PC-3 (cell line): ENCODE data around the gene CDK19. TPM values are rescaled to one million over a fixed set of nuclear protein-coding genes. Genes with fewer than 3 reads are reported as not detected.

ENCODE experiments used
- ATAC-seq: fragments of 200-7000 bp; cut with Tn5 transposase; 2 replicates; pipeline ENCODE4 v1.9.1; 2020; ENCODE audit warnings: mild to moderate bottlenecking, moderate library complexity
- BruUV-seq: library from RNA; stranded (reverse); fragments of 400-500 nt; replicated peaks from 2 replicates; lab custom pipeline; 2021; lab: Mats Ljungman, UMichigan
- CTCF ChIA-PET: fragments of 300-600 bp; sonication (Branson Sonifier 250); formaldehyde crosslinking; loops from one replicate; lab custom pipeline; 2022; ENCODE audit warnings: antibody characterized with exemption; lab: Charles Lee
- POLR2A ChIA-PET: fragments of 300-600 bp; sonication (Branson Sonifier 250); formaldehyde crosslinking; loops from one replicate; lab custom pipeline; 2022; ENCODE audit warnings: antibody characterized with exemption; ENCODE audit not compliant: unreplicated experiment; lab: Charles Lee
- DNase-seq: peaks from one replicate; pipeline ENCODE4 v3.0.0-alpha.2; 2015
- H2AFZ ChIP-seq: fragments of 300-600 bp; sonication (generic); 2 replicates; pipeline ENCODE4 v1.6.0; 2016; ENCODE audit warnings: antibody characterized with exemption, low read length
- H3F3A ChIP-seq: fragments of 300-600 bp; sonication (generic); one replicate; pipeline ENCODE4 v1.6.0; 2017; ENCODE audit warnings: antibody characterized with exemption, low read length, control low read depth, mild to moderate bottlenecking; ENCODE audit not compliant: unreplicated experiment
- H3K27ac ChIP-seq: fragments of 300-600 bp; sonication (generic); 2 replicates; pipeline ENCODE4 v1.5.1; 2016; ENCODE audit warnings: mild to moderate bottlenecking, low read length
- H3K27me3 ChIP-seq: fragments of 300-600 bp; sonication (generic); 2 replicates; pipeline ENCODE4 v1.6.1; 2016; ENCODE audit warnings: low read length, mixed read lengths
- H3K36me3 ChIP-seq: fragments of 300-600 bp; sonication (generic); 2 replicates; pipeline ENCODE4 v1.6.1; 2016; ENCODE audit warnings: low read depth, mixed run types, low read length, mixed read lengths
- H3K4me1 ChIP-seq: fragments of 300-600 bp; sonication (generic); 2 replicates; pipeline ENCODE4 v1.5.1; 2016; ENCODE audit warnings: low read length; ENCODE audit not compliant: insufficient read depth
- H3K4me2 ChIP-seq: fragments of 300-600 bp; sonication (generic); 2 replicates; pipeline ENCODE4 v1.6.0; 2016; ENCODE audit warnings: low read length
- H3K4me3 ChIP-seq: fragments of 300-600 bp; sonication (generic); 2 replicates; pipeline ENCODE4 v1.5.1; 2016; ENCODE audit warnings: mild to moderate bottlenecking, low read length, mixed read lengths
- H3K79me2 ChIP-seq: fragments of 300-600 bp; sonication (generic); 2 replicates; pipeline ENCODE4 v1.6.1; 2017; ENCODE audit warnings: low read length, mixed read lengths
- H3K9ac ChIP-seq: fragments of 300-600 bp; sonication (generic); 2 replicates; pipeline ENCODE4 v1.6.0; 2016; ENCODE audit warnings: mild to moderate bottlenecking, low read length
- H3K9me2 ChIP-seq: fragments of 300-600 bp; sonication (generic); replicated peaks from 2 replicates; pipeline ENCODE4 v1.6.1; 2016; ENCODE audit warnings: mixed run types, low read length, mixed read lengths
- H3K9me3 ChIP-seq: fragments of 300-600 bp; sonication (generic); 2 replicates; pipeline ENCODE4 v1.6.1; 2016; ENCODE audit warnings: low read length, mixed read lengths
- H4K20me1 ChIP-seq: fragments of 300-600 bp; sonication (generic); 2 replicates; pipeline ENCODE4 v1.6.1; 2016; ENCODE audit warnings: low read length, mixed read lengths
- CTCF ChIP-seq: fragments of 300-600 bp; sonication (generic); conservative IDR thresholded peaks from 2 replicates; pipeline ENCODE4 v1.5.1; 2017; ENCODE audit warnings: antibody characterized with exemption, low read depth, mild to moderate bottlenecking, low read length
- EZH2 ChIP-seq: fragments of 300-600 bp; sonication (generic); IDR thresholded peaks from one replicate; pipeline ENCODE4 v1.6.1; 2017; ENCODE audit warnings: antibody characterized with exemption, mild to moderate bottlenecking, low read length; ENCODE audit not compliant: unreplicated experiment
- EZH2phosphoT487 ChIP-seq: fragments of 300-600 bp; sonication (generic); IDR thresholded peaks from 2 replicates; pipeline ENCODE4 v1.6.1; 2018; ENCODE audit warnings: mild to moderate bottlenecking, antibody characterized with exemption, low read length, borderline replicate concordance
- intact Hi-C: fragments of 100-400 bp; cut with micrococcal nuclease; formaldehyde crosslinking; loops from 2 replicates; pipeline ENCODE4 v1.9.0; 2023
- total RNA-seq: library from RNA; depleted of rRNA; stranded (reverse); fragments of >200 nt; gene quantifications from 2 replicates; pipeline ENCODE4 v1.2.3, GENCODE V29; 2014

CDK19 gene
- total RNA-seq, 1 experiment from 2014 or later: 4.2 TPM

- Histone ChIP-seq H3K27me3 (no peaks in the 10 kb centered on the region), H2AFZ (no peak overlapping the region), H3K79me2 (no peaks in the 10 kb centered on the region), H3K4me1 (no peaks in the 10 kb centered on the region), H3K9me3 (no peaks in the 10 kb centered on the region), H3K27ac (no peak overlapping the region), H4K20me1 (no peaks in the 10 kb centered on the region), H3K4me3 (no peak overlapping the region), H3K4me2 (no peak overlapping the region), H3K9ac (no peak overlapping the region), H3F3A (no peaks in the 10 kb centered on the region), H3K36me3 (no peaks in the 10 kb centered on the region), H3K9me2 (no peaks in the 10 kb centered on the region)
- TF ChIP-seq CTCF (no peak), EZH2phosphoT487 (no peak), EZH2 (no peak)
- ChIA-PET CTCF (no interaction called here), POLR2A (no interaction called here)
- no peak for ATAC-seq
- BruUV-seq: no TSS peak
- no peak for DNase-seq
- intact Hi-C loops: no loop called here
These were observed 45.3 kb downstream of the CDK19 start for GRCh38 chr6:110769923-110770322.

GRCh38 chr6:110768057-110768456, 47.2 kb downstream of the CDK19 start:
- H3F3A ChIP-seq: no peaks in the 10 kb centered on the region
- no peaks in the 10 kb centered on the region for H3K9me2 ChIP-seq
- no peak for TF ChIP-seq CTCF
- TF ChIP-seq EZH2phosphoT487: no peak
- TF ChIP-seq EZH2: no peak
- no peak overlapping the region for H3K4me3 ChIP-seq
- intact Hi-C loops: no loop called here
- H3K79me2 ChIP-seq: no peaks in the 10 kb centered on the region
- H3K27me3 ChIP-seq: no peaks in the 10 kb centered on the region
- H2AFZ ChIP-seq: no peak overlapping the region
- no peaks in the 10 kb centered on the region for H3K4me1 ChIP-seq
- H3K36me3 ChIP-seq: no peaks in the 10 kb centered on the region
- no TSS peak for BruUV-seq
- no peaks in the 10 kb centered on the region for H3K9me3 ChIP-seq
- ATAC-seq: no peak
- H4K20me1 ChIP-seq: no peaks in the 10 kb centered on the region
- no peak overlapping the region for H3K27ac ChIP-seq
- H3K4me2 ChIP-seq: no peak overlapping the region
- CTCF ChIA-PET: no interaction called here
- H3K9ac ChIP-seq: no peak overlapping the region
- POLR2A ChIA-PET: no interaction called here
- no peak for DNase-seq

- no peak for DNase-seq
- Histone ChIP-seq H3K9ac (no peak overlapping the region), H3K4me2 (no peak overlapping the region), H3K4me3 (no peak overlapping the region), H3K27ac (no peak overlapping the region), H3F3A (no peaks in the 10 kb centered on the region), H3K27me3 (no peaks in the 10 kb centered on the region), H3K36me3 (no peaks in the 10 kb centered on the region), H3K9me2 (no peaks in the 10 kb centered on the region), H2AFZ (no peak overlapping the region), H3K4me1 (no peaks in the 10 kb centered on the region), H3K9me3 (no peaks in the 10 kb centered on the region), H4K20me1 (no peaks in the 10 kb centered on the region), H3K79me2 (no peaks in the 10 kb centered on the region)
- BruUV-seq: no TSS peak
- TF ChIP-seq CTCF (no peak), EZH2phosphoT487 (no peak), EZH2 (no peak)
- intact Hi-C loops: no loop called here
- ChIA-PET CTCF (no interaction called here), POLR2A (no interaction called here)
- no peak for ATAC-seq
These were observed 53.9 kb downstream of the CDK19 start for GRCh38 chr6:110761371-110761770.
